K562 (cell line): Measurements from ENCODE around the gene RAB9B. TPM values are rescaled to one million over a fixed set of nuclear protein-coding genes. Genes with fewer than 3 reads are reported as not detected.

Experiments
- ATAC-seq: fragments of 200-7000 bp; cut with Tn5 transposase; 3 replicates; pipeline ENCODE4 v1.9.1; 2020; ENCODE audit warnings: moderate library complexity
- BruUV-seq: library from RNA; stranded (reverse); fragments of 400-500 nt; replicated peaks from 2 replicates; lab custom pipeline; 2021; lab: Mats Ljungman, UMichigan
- CTCF ChIA-PET: fragments of 300-600 bp; formaldehyde crosslinking; extraction: SDS; loops from one replicate; lab custom pipeline; 2021; ENCODE audit warnings: low intra/inter-chr PET ratio; lab: Yijun Ruan, JAX
- POLR2A ChIA-PET: fragments of 300-600, 350-650 bp; sonication (Branson Sonifier 250); formaldehyde crosslinking; extraction: SDS; loops from one replicate; lab custom pipeline; 2021; ENCODE audit warnings: antibody characterized with exemption, inconsistent platforms; lab: Yijun Ruan, JAX
- DNase-seq, 4 experiments: peaks; one replicate each; pipeline versions ENCODE4 v3.0.0 to v3.0.0-alpha.2; 2011 to 2018; ENCODE audit warnings: low spot score in 3 of 4, mixed read lengths in 3 of 4; ENCODE audit errors: extremely low read depth in 1 of 4
- FAIRE-seq: peaks from 2 replicates; lab custom pipeline; 2011; peaks lifted over from hg19 to GRCh38; lab: Jason Lieb, UNC
- H2AFZ ChIP-seq: 2 replicates; pipeline ENCODE4 v1.6.0; 2011; ENCODE audit warnings: low read depth, low read length, control low read depth, inconsistent platforms
- H3K27ac ChIP-seq: fragments of 200-600 bp; 3 replicates; pipeline ENCODE4 v1.8.0; 2011; ENCODE audit warnings: low read depth, mild to moderate bottlenecking, control low read depth, inconsistent platforms, low read length, moderate library complexity, mixed read lengths; ENCODE audit errors: extremely low read depth
- H3K27me3 ChIP-seq, 2 experiments: fragments of 300-600 bp in 1 of 2; 2 replicates in 1 of 2; 3 replicates in 1 of 2; pipeline versions ENCODE4 v1.6.0 to v1.8.0; 2011; ENCODE audit warnings: inconsistent platforms in 2 of 2, low read length in 2 of 2, mild to moderate bottlenecking in 1 of 2, mixed read lengths in 1 of 2, moderate library complexity in 1 of 2; ENCODE audit not compliant: control insufficient read depth in 2 of 2, insufficient read depth in 2 of 2
- H3K36me3 ChIP-seq: fragments of 300-600 bp; 3 replicates; pipeline ENCODE4 v1.8.0; 2011; ENCODE audit warnings: mild to moderate bottlenecking, low read length, inconsistent platforms; ENCODE audit not compliant: control insufficient read depth, insufficient read depth
- H3K4me1 ChIP-seq, 2 experiments: fragments of 200-600 bp in 1 of 2; replicated peaks in 1 of 2; 2 replicates in 1 of 2; 3 replicates in 1 of 2; pipeline versions ENCODE4 v1.5.1 to v1.8.0; 2011; ENCODE audit warnings: inconsistent platforms in 2 of 2, low read length in 2 of 2, mild to moderate bottlenecking in 1 of 2, mixed read lengths in 1 of 2, moderate library complexity in 1 of 2; ENCODE audit not compliant: control insufficient read depth in 2 of 2, insufficient read depth in 2 of 2
- H3K4me2 ChIP-seq: 2 replicates; pipeline ENCODE4 v1.6.1; 2011; ENCODE audit warnings: low read length, control low read depth, inconsistent platforms, mixed read lengths; ENCODE audit not compliant: insufficient read depth
- H3K4me3 ChIP-seq: fragments of 200-600 bp; sonication (generic), shearing (Covaris generic); 2 replicates; pipeline ENCODE4 v1.5.1; 2016; ENCODE audit warnings: control low read depth, inconsistent platforms
- H3K79me2 ChIP-seq: fragments of 200-600 bp; 3 replicates; pipeline ENCODE4 v1.8.0; 2011; ENCODE audit warnings: low read length, inconsistent platforms; ENCODE audit not compliant: control insufficient read depth, insufficient read depth
- H3K9ac ChIP-seq, 2 experiments: 2 replicates each; pipeline versions ENCODE4 v1.6.0 to v1.6.1; 2011; ENCODE audit warnings: low read depth in 2 of 2, low read length in 2 of 2, control low read depth in 1 of 2, inconsistent platforms in 1 of 2, mild to moderate bottlenecking in 1 of 2, mixed read lengths in 1 of 2; ENCODE audit not compliant: insufficient read depth in 1 of 2
- H3K9me1 ChIP-seq: one replicate; pipeline ENCODE4 v1.6.0; 2011; ENCODE audit warnings: inconsistent platforms, mild to moderate bottlenecking, low read length, moderate library complexity; ENCODE audit not compliant: control insufficient read depth, insufficient read depth
- H3K9me3 ChIP-seq: replicated peaks from 2 replicates; pipeline ENCODE4 v1.5.1; 2011; ENCODE audit warnings: low read depth, low read length, inconsistent platforms; ENCODE audit not compliant: control insufficient read depth, insufficient read depth
- H4K20me1 ChIP-seq: replicated peaks from 2 replicates; pipeline ENCODE4 v1.6.1; 2011; ENCODE audit warnings: low read length, inconsistent platforms, mixed read lengths; ENCODE audit not compliant: control insufficient read depth, insufficient read depth
- ARID3B ChIP-seq: fragments of 250-450 bp; sonication (Bioruptor Pico); IDR thresholded peaks from 2 replicates; pipeline ENCODE4 v1.4.0; 2020; ENCODE audit warnings: borderline replicate concordance
- ATF3 ChIP-seq, 2 experiments: fragments of 450-650 bp in 1 of 2; sonication (generic) in 1 of 2; formaldehyde crosslinking in 1 of 2; IDR thresholded peaks in 1 of 2; conservative IDR thresholded peaks in 1 of 2; 2 replicates each; pipeline versions ENCODE4 v1.6.1 to v1.8.1; 2016 to 2023; ENCODE audit warnings: mild to moderate bottlenecking in 2 of 2, moderate library complexity in 2 of 2, inconsistent platforms in 1 of 2, missing genetic modification reagents in 1 of 2
- ATF7 ChIP-seq: fragments of 450-650 bp; IDR thresholded peaks from 2 replicates; pipeline ENCODE4 v1.7.1; 2014; ENCODE audit warnings: mild to moderate bottlenecking, moderate library complexity
- BCL6 ChIP-seq: fragments of 250-450 bp; sonication (Bioruptor Pico); IDR thresholded peaks from 2 replicates; pipeline ENCODE4 v1.4.0; 2020
- BRF1 ChIP-seq: IDR thresholded peaks from 3 replicates; pipeline ENCODE4 v1.6.1; 2011; ENCODE audit warnings: borderline replicate concordance, mild to moderate bottlenecking; ENCODE audit not compliant: insufficient read length; ENCODE audit errors: extremely low read depth
- HBP1 ChIP-seq: fragments of 450-650 bp; formaldehyde crosslinking; IDR thresholded peaks from 2 replicates; pipeline ENCODE4 v1.4.0; 2022; ENCODE audit warnings: missing genetic modification characterization
- MXI1 ChIP-seq: IDR thresholded peaks from 2 replicates; pipeline ENCODE4 v1.6.1; 2011; ENCODE audit warnings: low read depth, mild to moderate bottlenecking, improper control_type of control experiment, low read length
- NCOA2 ChIP-seq, 2 experiments: fragments of 450-650 bp; IDR thresholded peaks; 2 replicates each; pipeline ENCODE4 v1.6.1; 2018; ENCODE audit warnings: mild to moderate bottlenecking in 2 of 2, moderate library complexity in 1 of 2; ENCODE audit not compliant: partially characterized antibody in 2 of 2
- RBM17 ChIP-seq: fragments of 200-400 bp; formaldehyde crosslinking; IDR thresholded peaks from 2 replicates; pipeline ENCODE4 v1.6.1; 2017; ENCODE audit warnings: low read depth, mild to moderate bottlenecking, low read length, borderline replicate concordance
- SMAD4 ChIP-seq: fragments of 250-450 bp; sonication (Bioruptor Pico); conservative IDR thresholded peaks from 2 replicates; pipeline ENCODE4 v1.8.0; 2021; ENCODE audit warnings: inconsistent platforms, mild to moderate bottlenecking, moderate library complexity
- SRSF3 ChIP-seq: fragments of 200-400 bp; formaldehyde crosslinking; IDR thresholded peaks from 2 replicates; pipeline ENCODE4 v1.6.1; 2016; ENCODE audit warnings: mild to moderate bottlenecking, low read length, moderate library complexity; ENCODE audit not compliant: insufficient read depth
- ZKSCAN8 ChIP-seq: fragments of 200-800 bp; sonication (Bioruptor generic); IDR thresholded peaks from 2 replicates; pipeline ENCODE4 v1.6.1; 2016; ENCODE audit warnings: missing genetic modification characterization, missing compliant biosample characterization
- WGBS: fragments of 100-300 bp; shearing (Covaris generic); methylation state at CpG from one replicate; pipeline ENCODE4 v1.1.6; 2016; ENCODE audit warnings: low coverage, mixed read lengths; ENCODE audit not compliant: insufficient coverage; ENCODE audit errors: missing lambda C conversion rate; 5-methylcytosine and 5-hydroxymethylcytosine counted together
- in situ Hi-C: fragments of 300-500 bp; cut with MboI; formaldehyde crosslinking; loops from 4 replicates; pipeline ENCODE4 v1.15.0; 2018; ENCODE audit warnings: inconsistent platforms, mixed read lengths
- intact Hi-C: fragments of 100-400 bp; cut with micrococcal nuclease; formaldehyde crosslinking; loops from 2 replicates; pipeline ENCODE4 v1.14.2; 2022
- polyA plus RNA-seq, 8 experiments: library from polyadenylated mRNA; depleted of rRNA in 4 of 8; stranded (reverse) in 5 of 8; unstranded in 3 of 8; fragments of >200 nt; fragmentation: Nextera tagmentation in 2 of 8; fragmentation: Illumina TruSeq in 1 of 8; extraction: Ambion mirVana in 2 of 8; extraction: Trizol in 1 of 8; gene quantifications; 2 replicates each; pipeline versions ENCODE4 v1.2.1 to v1.2.3, GENCODE V29; 2011 to 2014; ENCODE audit warnings: inconsistent platforms in 1 of 8, missing spikeins in 1 of 8
- total RNA-seq, 7 experiments: library from RNA; depleted of rRNA in 6 of 7; stranded (reverse); fragments of >200 nt in 6 of 7; fragmentation: Illumina TruSeq in 2 of 7; extraction: Trizol in 2 of 7; gene quantifications; 2 replicates each; pipeline versions ENCODE4 v1.2.1 to v1.2.3, GENCODE V29; 2011 to 2021; ENCODE audit warnings: low replicate concordance in 1 of 7

The RAB9B gene
- total and polyA plus RNA-seq, 9 of the 15 experiments (the other 6 are each of a cell fraction or from before 2014, with no cell fraction given): 0.03 to 0.05 (median 0.04) TPM; not detected in 6

DNA sequence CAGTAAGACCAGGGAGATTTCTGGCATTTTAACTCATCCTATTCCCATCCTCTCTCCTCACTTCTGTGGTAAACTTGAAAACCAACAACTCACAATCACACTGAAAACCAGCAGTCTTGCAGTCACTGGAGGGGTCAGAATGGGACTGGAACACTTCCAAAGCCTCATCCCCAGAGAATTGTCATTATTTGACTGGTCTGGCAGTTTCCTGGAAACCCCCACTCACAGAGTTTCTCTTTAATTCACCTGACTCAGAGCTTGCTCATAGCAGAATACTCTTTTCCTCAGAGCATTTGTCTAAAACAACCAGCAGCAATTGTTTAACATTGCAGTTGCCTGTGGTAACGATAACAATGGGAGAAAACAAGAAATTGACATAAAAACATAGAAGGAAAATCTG lies 7.3 kb upstream of the RAB9B start:
- Histone ChIP-seq H3K79me2 (no peaks in the 10 kb centered on the region), H3K36me3 (no peaks in the 10 kb centered on the region), H3K27ac (no peak overlapping the region), H2AFZ (no peak overlapping the region), H3K4me1 (no peaks in the 10 kb centered on the region), H3K9me1 (no peaks in the 10 kb centered on the region), H4K20me1 (no peaks in the 10 kb centered on the region), H3K4me3 (no peak overlapping the region), H3K9ac (no peak overlapping the region), H3K27me3 (no peaks in the 10 kb centered on the region), H3K9me3 (no peaks in the 10 kb centered on the region), H3K4me2 (no peak overlapping the region)
- POLR2A ChIA-PET: no interaction called here
- in situ Hi-C loops (no loop called here), intact Hi-C loops (no loop called here)
- BruUV-seq: no TSS peak
- DNase-seq (no peak), ATAC-seq (no peak), FAIRE-seq (no peak)
- CTCF ChIA-PET: no interaction called here
- 0% methylated on average over 1 of the region's 1 CpG for WGBS
- TF ChIP-seq HBP1 (CRISPR knock-in tag) (no peak), ATF3 (IDR thresholded peaks at IDR 0.05) (no peak), ATF3 (CRISPR knock-in tag; conservative IDR thresholded peaks at IDR 0.05) (no peak), SRSF3 (no peak), BRF1 (no peak), ZKSCAN8 (no peak), RBM17 (no peak), MXI1 (no peak), ARID3B (no peak), BCL6 (CRISPR knock-in tag) (no peak), ATF7 (no peak), SMAD4 (CRISPR knock-in tag) (no peak), NCOA2 (IDR thresholded peaks at IDR 0.05; ENCODE audit: partially characterized antibody in 2 of 2) (no peak)
